Mesangial cell (primary cell): ENCODE data around the gene HECTD2. TPM values are rescaled to one million over a fixed set of nuclear protein-coding genes. Genes with fewer than 3 reads are reported as not detected.

Experiments used
- total RNA-seq: library from RNA; depleted of rRNA; stranded (reverse); fragments of >200 nt; gene quantifications from 2 replicates; pipeline ENCODE4 v1.2.3, GENCODE V29; 2015

HECTD2 gene
- total RNA-seq = 4.2 and 6.8 TPM in 2 replicates

GRCh38 chr10:91409869-91410637, at the start of gene HECTD2:
Gene HECTD2, plus strand, starts transcription at chr10:91410344. Its CDS starts 95 bp downstream, at chr10:91410439.

Other genes starting within 250 kb of the HECTD2 start
- 21.6 and 22.7 TPM in 2 replicates for gene PCGF5, start 189.7 kb upstream of the HECTD2 start, total RNA-seq
- gene PPP1R3C, start 222.7 kb downstream of the HECTD2 start, total RNA-seq = 1.8 and 8.2 TPM in 2 replicates